ENCODE results near the gene WDR86.

WDR86 gene, protein sequence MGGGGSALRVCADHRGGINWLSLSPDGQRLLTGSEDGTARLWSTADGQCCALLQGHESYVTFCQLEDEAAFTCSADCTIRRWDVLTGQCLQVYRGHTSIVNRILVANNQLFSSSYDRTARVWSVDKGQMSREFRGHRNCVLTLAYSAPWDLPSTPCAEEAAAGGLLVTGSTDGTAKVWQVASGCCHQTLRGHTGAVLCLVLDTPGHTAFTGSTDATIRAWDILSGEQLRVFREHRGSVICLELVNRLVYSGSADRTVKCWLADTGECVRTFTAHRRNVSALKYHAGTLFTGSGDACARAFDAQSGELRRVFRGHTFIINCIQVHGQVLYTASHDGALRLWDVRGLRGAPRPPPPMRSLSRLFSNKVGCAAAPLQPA

DNA sequence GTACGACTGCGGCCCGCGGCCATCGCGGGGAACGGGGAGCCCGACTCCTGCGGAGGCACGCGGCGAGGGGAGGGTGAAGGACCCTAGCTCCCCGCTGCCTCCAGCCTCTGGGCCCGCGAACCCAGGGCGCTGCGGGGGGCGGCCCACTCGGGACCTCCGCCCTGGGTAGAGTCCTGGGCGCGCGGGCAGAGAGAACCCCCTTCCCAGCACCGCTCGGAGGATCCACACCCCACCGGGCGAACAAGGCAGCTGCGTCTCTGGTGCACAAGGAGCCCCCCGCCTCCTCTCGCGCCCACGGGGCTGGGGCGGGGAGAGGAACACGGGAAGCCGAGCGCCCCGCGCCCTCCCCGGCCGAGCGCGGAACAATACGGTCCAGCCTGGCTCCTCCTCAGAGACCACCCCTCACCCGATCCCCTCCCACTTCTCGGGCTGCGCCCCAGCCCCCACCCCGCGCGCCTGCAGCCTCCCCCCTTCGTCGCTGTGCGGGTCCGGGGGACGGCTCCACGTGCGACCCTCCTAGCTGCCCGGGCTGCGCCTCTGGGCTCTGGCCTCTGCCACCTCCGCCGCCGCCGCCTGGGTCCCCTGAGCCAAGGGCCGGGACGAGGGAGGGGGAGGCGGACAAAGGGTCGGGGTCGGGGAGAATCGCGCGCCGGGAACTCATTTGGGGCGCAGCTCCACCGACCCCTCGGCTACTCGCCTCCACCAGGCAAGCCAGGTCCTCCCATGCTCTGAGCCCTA is at the start of gene WDR86:
WDR86 (minus strand) TSS at position 372 of the 738 bp plus-strand sequence. CDS start 449 bp downstream, outside the sequence.
- TF ChIP-seq, protein P1, sequence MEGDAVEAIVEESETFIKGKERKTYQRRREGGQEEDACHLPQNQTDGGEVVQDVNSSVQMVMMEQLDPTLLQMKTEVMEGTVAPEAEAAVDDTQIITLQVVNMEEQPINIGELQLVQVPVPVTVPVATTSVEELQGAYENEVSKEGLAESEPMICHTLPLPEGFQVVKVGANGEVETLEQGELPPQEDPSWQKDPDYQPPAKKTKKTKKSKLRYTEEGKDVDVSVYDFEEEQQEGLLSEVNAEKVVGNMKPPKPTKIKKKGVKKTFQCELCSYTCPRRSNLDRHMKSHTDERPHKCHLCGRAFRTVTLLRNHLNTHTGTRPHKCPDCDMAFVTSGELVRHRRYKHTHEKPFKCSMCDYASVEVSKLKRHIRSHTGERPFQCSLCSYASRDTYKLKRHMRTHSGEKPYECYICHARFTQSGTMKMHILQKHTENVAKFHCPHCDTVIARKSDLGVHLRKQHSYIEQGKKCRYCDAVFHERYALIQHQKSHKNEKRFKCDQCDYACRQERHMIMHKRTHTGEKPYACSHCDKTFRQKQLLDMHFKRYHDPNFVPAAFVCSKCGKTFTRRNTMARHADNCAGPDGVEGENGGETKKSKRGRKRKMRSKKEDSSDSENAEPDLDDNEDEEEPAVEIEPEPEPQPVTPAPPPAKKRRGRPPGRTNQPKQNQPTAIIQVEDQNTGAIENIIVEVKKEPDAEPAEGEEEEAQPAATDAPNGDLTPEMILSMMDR (IDR thresholded peaks at IDR 0.05; ENCODE audit: unreplicated experiment in 3 of 3): no peak
- Mint-ChIP-seq H3K4me3 (peak within 1 kb of the TSS; percentile 89 to 100 (median 96)), H3K36me3 (ENCODE audit: low read depth) (peaks cover 15% of the 10 kb centered on the region), H3K27me3 (ENCODE audit: low read depth) (peaks cover 32% of the 10 kb centered on the region), H3K4me1 (peaks cover 15% of the 10 kb centered on the region), H3K9me3 (no peaks in the 10 kb centered on the region), H3K27ac (peak within 1 kb of the TSS; percentile 83 to 95 (median 91))

DNA sequence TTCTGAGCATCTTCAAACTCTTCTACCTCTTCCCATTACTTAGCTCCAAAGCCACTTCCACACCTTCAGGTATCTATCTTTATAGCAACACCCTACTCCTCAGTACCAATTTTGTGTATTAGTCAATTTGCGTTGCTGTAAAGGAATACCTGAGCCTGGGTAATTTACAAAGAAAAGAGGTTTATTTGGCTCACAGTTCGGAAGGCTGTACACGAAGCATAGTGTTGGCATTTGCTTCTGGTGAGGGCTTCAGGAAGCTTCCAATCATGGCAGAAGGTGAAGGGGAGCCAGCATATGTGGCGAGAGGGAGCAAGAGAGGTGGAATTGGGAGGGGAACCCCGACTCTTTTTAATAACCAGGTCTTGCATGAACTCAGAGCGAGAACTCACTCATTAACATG is 47.7 kb upstream of the WDR86 start:
- H3K27me3 Mint-ChIP-seq (ENCODE audit: low read depth): peaks cover 3% of the 10 kb centered on the region
- TF ChIP-seq, protein P1 (IDR thresholded peaks at IDR 0.05; ENCODE audit: unreplicated experiment in 3 of 3): no peak
- H3K4me1 Mint-ChIP-seq: peaks cover 30% of the 10 kb centered on the region
- H3K4me3 Mint-ChIP-seq: no peak overlapping the region
- H3K36me3 Mint-ChIP-seq (ENCODE audit: low read depth): peaks cover 9% of the 10 kb centered on the region
- H3K27ac Mint-ChIP-seq: peak overlapping the region in 1 of 3 experiments; percentile 2
- peaks cover 9% of the 10 kb centered on the region for H3K9me3 Mint-ChIP-seq

DNA sequence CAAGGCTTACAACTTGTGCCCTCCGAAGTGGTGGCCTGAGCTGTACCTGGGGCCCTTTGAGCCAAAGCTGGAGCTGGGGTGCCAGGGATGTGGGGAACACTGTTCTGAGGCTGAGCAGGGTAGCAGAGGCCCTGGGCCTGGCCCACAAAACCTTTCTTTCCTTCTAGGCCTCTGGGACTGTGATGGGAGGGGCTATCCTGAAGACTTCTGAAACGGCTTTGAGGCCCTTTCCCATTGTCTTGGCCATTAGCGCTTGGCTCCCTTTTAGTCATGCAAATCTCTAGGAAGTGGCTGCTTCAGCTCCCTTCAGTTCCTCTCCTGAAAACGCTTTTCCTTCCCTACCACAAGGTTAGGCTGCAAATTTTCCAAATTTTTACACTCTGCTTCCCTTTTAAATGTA is 46.9 kb upstream of the WDR86 start:
- peaks cover 2% of the 10 kb centered on the region for H3K9me3 Mint-ChIP-seq
- TF ChIP-seq, protein P1 (IDR thresholded peaks at IDR 0.05; ENCODE audit: unreplicated experiment in 3 of 3): no peak
- H3K27me3 Mint-ChIP-seq (ENCODE audit: low read depth): peaks cover 7% of the 10 kb centered on the region
- H3K4me3 Mint-ChIP-seq: no peak overlapping the region
- H3K4me1 Mint-ChIP-seq: peaks cover 31% of the 10 kb centered on the region
- H3K36me3 Mint-ChIP-seq (ENCODE audit: low read depth): peaks cover 1% of the 10 kb centered on the region
- H3K27ac Mint-ChIP-seq: no peak overlapping the region

DNA sequence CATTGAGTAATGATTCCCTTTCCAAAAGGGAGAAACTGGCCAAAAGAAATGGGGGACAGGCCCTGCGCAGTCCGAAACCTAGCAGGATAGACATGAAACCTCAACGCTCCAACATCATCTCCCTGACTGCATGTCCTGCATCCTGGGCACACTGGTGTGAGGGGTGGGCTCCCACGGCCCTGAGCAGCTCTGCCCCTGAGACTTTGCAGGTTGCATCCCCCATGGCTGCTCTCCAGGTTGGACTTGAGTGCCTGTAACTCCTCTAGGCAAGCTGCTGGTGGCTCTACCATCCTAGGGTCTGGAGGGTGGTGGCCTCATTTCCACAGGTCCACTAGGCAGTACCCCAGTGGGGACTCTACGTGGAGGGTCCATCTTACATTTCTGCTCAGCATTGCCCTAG is 46.4 kb upstream of the WDR86 start:
- Mint-ChIP-seq H3K4me1 (peaks cover 31% of the 10 kb centered on the region), H3K4me3 (no peak overlapping the region), H3K9me3 (no peaks in the 10 kb centered on the region), H3K27ac (peak overlapping the region; percentile 31 to 36 (median 32)), H3K27me3 (ENCODE audit: low read depth) (peaks cover 7% of the 10 kb centered on the region), H3K36me3 (ENCODE audit: low read depth) (no peaks in the 10 kb centered on the region)
- TF ChIP-seq, protein P1 (IDR thresholded peaks at IDR 0.05; ENCODE audit: unreplicated experiment in 3 of 3): no peak

DNA sequence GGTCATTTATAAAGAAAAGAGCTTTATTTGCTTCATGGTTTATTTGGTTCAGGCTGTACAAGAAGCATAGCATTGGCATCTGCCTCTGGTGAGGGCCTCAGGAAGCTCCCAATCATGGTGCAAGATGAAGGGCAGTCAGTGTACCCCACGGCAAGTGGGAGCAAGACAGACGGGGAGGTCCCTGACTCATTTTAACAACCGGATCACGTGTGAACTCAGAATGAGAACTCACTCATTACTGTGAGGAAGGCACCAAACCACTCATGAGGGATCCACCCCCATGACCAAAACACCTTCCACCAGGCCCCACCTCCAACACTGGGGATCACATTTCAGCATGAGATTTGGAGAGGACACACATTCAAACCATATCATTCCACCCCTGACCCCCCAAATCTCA is 45.9 kb upstream of the WDR86 start:
- Mint-ChIP-seq H3K27me3 (ENCODE audit: low read depth) (peaks cover 7% of the 10 kb centered on the region), H3K4me1 (peaks cover 31% of the 10 kb centered on the region), H3K27ac (peak overlapping the region; percentile 31 to 36 (median 32)), H3K4me3 (no peak overlapping the region), H3K36me3 (ENCODE audit: low read depth) (no peaks in the 10 kb centered on the region), H3K9me3 (no peaks in the 10 kb centered on the region)
- TF ChIP-seq, protein P1 (IDR thresholded peaks at IDR 0.05; ENCODE audit: unreplicated experiment in 3 of 3): no peak

Data from nephron (organoid).